RWPE1 (cell line): ENCODE measurements around the gene MLC1.

Experiments
- CTCF ChIA-PET: fragments of 350-600 bp; sonication (Branson Sonifier 250); formaldehyde crosslinking; extraction: SDS; loops from one replicate; lab custom pipeline; 2021; lab: Yijun Ruan, JAX
- POLR2A ChIA-PET: fragments of 400-600 bp; formaldehyde crosslinking; extraction: SDS; loops from one replicate; lab custom pipeline; 2020; ENCODE audit warnings: antibody characterized with exemption; ENCODE audit not compliant: low non-redundant PET; lab: Yijun Ruan, JAX
- DNase-seq: peaks from one replicate; pipeline ENCODE4 v3.0.0; 2012; ENCODE audit warnings: low spot score
- H3K27ac ChIP-seq: fragments of 450-650 bp; 2 replicates; pipeline ENCODE4 v1.5.1; 2017
- CTCF ChIP-seq: fragments of 450-650 bp; conservative IDR thresholded peaks from 2 replicates; pipeline ENCODE4 v1.5.1; 2017; ENCODE audit warnings: low read depth, mild to moderate bottlenecking

MLC1 gene

GRCh38 chr22:50086526-50086925 is 1.3 kb upstream of the MLC1 start:
- DNase-seq, result no peak
- POLR2A ChIA-PET, result no interaction called here
- no peak for TF ChIP-seq CTCF
- no peak overlapping the region for H3K27ac ChIP-seq
- CTCF ChIA-PET, result no interaction called here

- H3K27ac ChIP-seq, result 0 out of 2 replicates have a peak overlapping the region, but pooled peaks have one; percentile 74
- CTCF ChIA-PET, result interaction anchor here (0.6 kb wide), 1 partner anchor 352 kb away, joined by 3 read pairs; no protein-coding TSS in a partner anchor
- no peak for TF ChIP-seq CTCF
- no peak for DNase-seq
- POLR2A ChIA-PET, result no interaction called here
Observed at GRCh38 chr22:50084614-50085021, 608 bp downstream of the MLC1 start.

GRCh38 chr22:50084080-50084477 is 1.1 kb downstream of the MLC1 start:
- CTCF ChIA-PET, result interaction anchor here (0.6 kb wide), 1 partner anchor 352 kb away, joined by 3 read pairs; no protein-coding TSS in a partner anchor
- TF ChIP-seq CTCF, result no peak
- no peak for DNase-seq

GRCh38 chr22:50083462-50084079 is 1.7 kb downstream of the MLC1 start:
- TF ChIP-seq CTCF, result no peak
- CTCF ChIA-PET, result no interaction called here
- no peak for DNase-seq
- H3K27ac ChIP-seq, result peak overlapping the region; percentile 74
- POLR2A ChIA-PET, result no interaction called here

More at GRCh38 chr22:50084080-50084477, 1.1 kb downstream of the MLC1 start:
- POLR2A ChIA-PET, result no interaction called here
- peak overlapping the region; percentile 74 for H3K27ac ChIP-seq

GRCh38 chr22:50082961-50083461 is 2.2 kb downstream of the MLC1 start:
- ChIA-PET CTCF (no interaction called here), POLR2A (no interaction called here)

GRCh38 chr22:50082197-50082715 is 3.0 kb downstream of the MLC1 start:
- ChIA-PET POLR2A (no interaction called here), CTCF (no interaction called here)
- peak overlapping the region; percentile 74 for H3K27ac ChIP-seq
- no peak for TF ChIP-seq CTCF
- DNase-seq, result no peak

More at GRCh38 chr22:50082961-50083461, 2.2 kb downstream of the MLC1 start:
- no peak for TF ChIP-seq CTCF
- peak; percentile 42 for DNase-seq
- peak overlapping the region; percentile 74 for H3K27ac ChIP-seq
